ENCODE data around the gene AGPAT2.

Gene AGPAT2

DNA sequence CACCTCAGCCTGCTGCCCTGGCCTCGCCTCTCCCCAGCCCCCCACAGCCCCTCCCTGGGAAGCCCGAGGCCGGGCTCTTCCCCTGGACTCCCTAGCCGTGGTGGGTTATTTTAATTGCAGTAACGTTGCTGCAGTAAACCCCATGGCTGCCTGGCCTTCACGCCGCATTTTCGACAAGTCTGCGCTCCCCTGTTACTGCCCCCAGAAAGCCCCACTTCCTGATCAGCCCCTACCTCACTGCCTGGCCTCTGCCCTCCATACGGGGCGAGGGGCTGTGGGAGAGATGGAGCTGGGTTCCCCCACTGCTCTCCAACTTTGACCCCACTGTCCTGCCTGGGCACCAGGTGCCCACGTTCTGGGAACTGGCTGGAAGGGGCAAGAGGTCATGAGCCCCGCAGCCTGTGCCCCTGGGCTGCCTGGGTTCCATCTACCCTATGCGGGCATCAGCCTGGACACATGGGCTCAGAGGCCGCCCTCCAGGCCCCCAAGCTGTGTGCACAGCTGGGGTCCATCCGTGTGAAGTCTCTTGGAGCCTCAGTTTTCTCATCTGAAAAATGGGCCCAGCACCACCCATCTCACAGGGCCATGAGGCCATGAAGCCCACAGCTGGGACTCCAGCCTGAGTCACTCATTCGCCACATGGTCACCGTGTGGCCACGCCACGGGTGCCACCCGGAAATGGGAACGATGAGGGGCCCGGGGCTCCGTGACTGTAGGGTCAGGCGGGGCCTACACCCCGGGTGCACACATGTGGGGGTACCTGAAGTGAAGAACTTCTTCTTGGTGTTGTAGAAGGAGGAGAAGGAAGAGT lies 13.1 kb downstream of the AGPAT2 start:
- Histone ChIP-seq H3K27ac (ENCODE audit: low read length) (no peak overlapping the region), H3K4me1 (ENCODE audit: insufficient read depth, low read length) (no peaks in the 10 kb centered on the region), H3K9ac (ENCODE audit: low read depth, low read length) (no peak overlapping the region), H3K4me2 (ENCODE audit: insufficient read depth, low read length) (no peak overlapping the region), H3K27me3 (ENCODE audit: insufficient read depth, low read length, poor library complexity) (no peaks in the 10 kb centered on the region), H3K79me2 (ENCODE audit: insufficient read depth, low read length) (no peaks in the 10 kb centered on the region), H2AFZ (ENCODE audit: low read depth, low read length) (no peak overlapping the region), H3K36me3 (ENCODE audit: insufficient read depth, low read length) (0 out of 2 replicates have a peak, but pooled peaks cover 3% of the 10 kb centered on the region), H3K9me3 (ENCODE audit: insufficient read depth, low read length, severe bottlenecking) (no peaks in the 10 kb centered on the region), H3K4me3 (ENCODE audit: low read depth in 1 of 2, low read length in 2 of 2) (no peak overlapping the region), H4K20me1 (ENCODE audit: insufficient read depth, low read length) (peaks cover 2% of the 10 kb centered on the region; the same call in 1 of the 2 replicates)
- DNase-seq: no peak
- no peak for ATAC-seq (ENCODE audit: insufficient read depth, low read depth)
- TF ChIP-seq EZH2 (IDR thresholded peaks at IDR 0.05; ENCODE audit: borderline replicate concordance, low read depth, low read length, severe bottlenecking): no peak
- TF ChIP-seq, protein P1, sequence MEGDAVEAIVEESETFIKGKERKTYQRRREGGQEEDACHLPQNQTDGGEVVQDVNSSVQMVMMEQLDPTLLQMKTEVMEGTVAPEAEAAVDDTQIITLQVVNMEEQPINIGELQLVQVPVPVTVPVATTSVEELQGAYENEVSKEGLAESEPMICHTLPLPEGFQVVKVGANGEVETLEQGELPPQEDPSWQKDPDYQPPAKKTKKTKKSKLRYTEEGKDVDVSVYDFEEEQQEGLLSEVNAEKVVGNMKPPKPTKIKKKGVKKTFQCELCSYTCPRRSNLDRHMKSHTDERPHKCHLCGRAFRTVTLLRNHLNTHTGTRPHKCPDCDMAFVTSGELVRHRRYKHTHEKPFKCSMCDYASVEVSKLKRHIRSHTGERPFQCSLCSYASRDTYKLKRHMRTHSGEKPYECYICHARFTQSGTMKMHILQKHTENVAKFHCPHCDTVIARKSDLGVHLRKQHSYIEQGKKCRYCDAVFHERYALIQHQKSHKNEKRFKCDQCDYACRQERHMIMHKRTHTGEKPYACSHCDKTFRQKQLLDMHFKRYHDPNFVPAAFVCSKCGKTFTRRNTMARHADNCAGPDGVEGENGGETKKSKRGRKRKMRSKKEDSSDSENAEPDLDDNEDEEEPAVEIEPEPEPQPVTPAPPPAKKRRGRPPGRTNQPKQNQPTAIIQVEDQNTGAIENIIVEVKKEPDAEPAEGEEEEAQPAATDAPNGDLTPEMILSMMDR (IDR thresholded peaks at IDR 0.05; ENCODE audit: borderline replicate concordance, extremely low read depth, low read length, poor library complexity, severe bottlenecking): no peak

DNA sequence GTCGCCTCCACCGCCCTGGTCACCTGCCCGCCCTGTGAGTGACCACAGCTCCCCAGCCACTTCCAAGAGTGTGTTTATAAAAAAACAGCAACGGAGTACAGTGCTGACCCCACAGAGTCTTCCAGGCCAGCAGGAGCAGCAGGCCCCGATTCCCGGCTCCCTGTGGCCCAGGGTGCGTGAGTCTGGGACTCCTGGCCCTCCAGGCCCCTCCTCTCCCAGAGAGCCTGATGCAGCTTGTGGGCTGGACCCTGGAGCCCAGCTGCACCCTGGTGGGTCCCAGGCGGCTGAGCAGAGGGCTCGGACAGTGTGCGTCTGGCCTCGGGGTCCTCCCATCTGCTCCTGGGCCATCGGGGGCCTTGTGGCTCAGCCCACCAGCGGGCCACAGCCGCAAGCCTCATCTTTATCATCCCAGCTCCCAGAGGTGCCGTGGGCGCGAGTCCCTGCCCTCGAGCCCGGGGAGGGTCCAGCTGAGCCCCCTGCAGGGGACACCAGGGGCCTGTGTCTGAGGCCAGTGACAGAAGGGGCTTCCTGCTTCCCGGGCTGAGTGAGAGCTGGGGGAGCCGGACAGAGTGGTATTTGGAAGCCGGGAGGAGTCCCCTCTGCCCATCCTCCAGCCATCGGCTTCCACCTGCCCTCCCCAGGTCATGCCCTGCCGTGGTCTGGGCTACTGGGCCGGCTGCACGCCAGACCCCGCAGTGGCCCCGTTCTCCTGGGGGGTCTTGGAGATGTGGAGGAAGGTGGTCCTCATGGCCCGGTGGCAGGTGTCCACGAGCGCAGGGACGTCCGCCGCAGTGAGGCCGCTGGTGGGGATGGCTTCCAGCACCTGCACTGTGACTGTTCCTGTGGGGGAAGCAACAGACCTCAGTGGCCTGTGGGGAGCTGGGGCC lies 13.9 kb downstream of the AGPAT2 start:
- no peak overlapping the region for H2AFZ ChIP-seq (ENCODE audit: low read depth, low read length)
- H3K36me3 ChIP-seq (ENCODE audit: insufficient read depth, low read length): 0 out of 2 replicates have a peak, but pooled peaks cover 3% of the 10 kb centered on the region
- no peaks in the 10 kb centered on the region for H3K79me2 ChIP-seq (ENCODE audit: insufficient read depth, low read length)
- ATAC-seq (ENCODE audit: insufficient read depth, low read depth): no peak
- H3K27me3 ChIP-seq (ENCODE audit: insufficient read depth, low read length, poor library complexity): no peaks in the 10 kb centered on the region
- no peak for DNase-seq
- no peaks in the 10 kb centered on the region for H4K20me1 ChIP-seq (ENCODE audit: insufficient read depth, low read length)
- no peaks in the 10 kb centered on the region for H3K4me1 ChIP-seq (ENCODE audit: insufficient read depth, low read length)
- TF ChIP-seq, protein P1 (IDR thresholded peaks at IDR 0.05; ENCODE audit: borderline replicate concordance, extremely low read depth, low read length, poor library complexity, severe bottlenecking): no peak
- no peak for TF ChIP-seq EZH2 (IDR thresholded peaks at IDR 0.05; ENCODE audit: borderline replicate concordance, low read depth, low read length, severe bottlenecking)
- no peak overlapping the region for H3K9ac ChIP-seq (ENCODE audit: low read depth, low read length)
- no peaks in the 10 kb centered on the region for H3K9me3 ChIP-seq (ENCODE audit: insufficient read depth, low read length, severe bottlenecking)
- no peak overlapping the region for H3K27ac ChIP-seq (ENCODE audit: low read length)
- H3K4me3 ChIP-seq (ENCODE audit: low read depth in 1 of 2, low read length in 2 of 2): no peak overlapping the region
- H3K4me2 ChIP-seq (ENCODE audit: insufficient read depth, low read length): no peak overlapping the region

DNA sequence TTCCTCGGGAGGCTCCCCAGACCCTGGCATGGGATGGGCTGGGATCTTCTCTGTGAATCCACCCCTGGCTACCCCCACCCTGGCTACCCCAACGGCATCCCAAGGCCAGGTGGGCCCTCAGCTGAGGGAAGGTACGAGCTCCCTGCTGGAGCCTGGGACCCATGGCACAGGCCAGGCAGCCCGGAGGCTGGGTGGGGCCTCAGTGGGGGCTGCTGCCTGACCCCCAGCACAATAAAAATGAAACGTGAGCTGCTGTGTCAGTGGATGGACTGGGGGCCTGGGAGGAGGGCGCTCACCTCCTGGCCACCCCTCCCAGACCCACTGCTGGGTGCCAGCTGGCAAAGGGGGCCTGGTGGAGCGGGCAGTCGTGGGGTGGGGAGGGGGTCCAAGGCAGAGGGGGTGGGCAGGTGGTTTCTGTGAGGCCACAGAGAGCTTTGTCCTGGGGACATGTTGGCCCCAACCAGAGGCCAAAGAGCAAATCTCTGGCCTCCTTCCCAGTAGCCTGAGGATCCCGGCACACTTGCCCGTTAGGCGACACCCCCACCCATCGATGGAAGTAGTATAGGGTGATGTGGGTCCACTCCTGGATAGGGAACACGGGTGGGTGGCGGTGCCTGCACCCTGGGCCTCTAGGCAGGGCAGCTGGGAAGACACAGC lies 14.7 kb downstream of the AGPAT2 start:
- H3K4me2 ChIP-seq (ENCODE audit: insufficient read depth, low read length): no peak overlapping the region
- no peaks in the 10 kb centered on the region for H3K9me3 ChIP-seq (ENCODE audit: insufficient read depth, low read length, severe bottlenecking)
- no peak for TF ChIP-seq EZH2 (IDR thresholded peaks at IDR 0.05; ENCODE audit: borderline replicate concordance, low read depth, low read length, severe bottlenecking)
- TF ChIP-seq, protein P1 (IDR thresholded peaks at IDR 0.05; ENCODE audit: borderline replicate concordance, extremely low read depth, low read length, poor library complexity, severe bottlenecking): no peak
- no peak overlapping the region for H3K27ac ChIP-seq (ENCODE audit: low read length)
- ATAC-seq (ENCODE audit: insufficient read depth, low read depth) (no peak), DNase-seq (no peak)
- no peaks in the 10 kb centered on the region for H4K20me1 ChIP-seq (ENCODE audit: insufficient read depth, low read length)
- H3K4me3 ChIP-seq (ENCODE audit: low read depth in 1 of 2, low read length in 2 of 2): no peak overlapping the region
- 0 out of 2 replicates have a peak, but pooled peaks cover 3% of the 10 kb centered on the region for H3K36me3 ChIP-seq (ENCODE audit: insufficient read depth, low read length)
- no peak overlapping the region for H2AFZ ChIP-seq (ENCODE audit: low read depth, low read length)
- no peak overlapping the region for H3K9ac ChIP-seq (ENCODE audit: low read depth, low read length)
- no peaks in the 10 kb centered on the region for H3K27me3 ChIP-seq (ENCODE audit: insufficient read depth, low read length, poor library complexity)
- no peaks in the 10 kb centered on the region for H3K4me1 ChIP-seq (ENCODE audit: insufficient read depth, low read length)
- no peaks in the 10 kb centered on the region for H3K79me2 ChIP-seq (ENCODE audit: insufficient read depth, low read length)

Measured in DND-41 (cell line).